OCI-LY1 (cell line): ENCODE results near the gene C9orf43.

Experiments used
- H2AFZ ChIP-seq: fragments of 200-600 bp; sonication (generic), shearing (Covaris generic); 2 replicates; pipeline ENCODE4 v1.6.0; 2014; ENCODE audit warnings: antibody characterized with exemption, mild to moderate bottlenecking, low read length
- H3F3A ChIP-seq: fragments of 200-600 bp; sonication (generic), shearing (Covaris generic); 2 replicates; pipeline ENCODE4 v1.6.0; 2014; ENCODE audit warnings: mild to moderate bottlenecking, antibody characterized with exemption, low read length, moderate library complexity; ENCODE audit not compliant: insufficient read depth
- H3K27ac ChIP-seq: fragments of 200-600 bp; sonication (generic); 2 replicates; pipeline ENCODE4 v1.5.1; 2014; ENCODE audit warnings: low read length, mixed run types, mild to moderate bottlenecking, low read depth; ENCODE audit not compliant: poor library complexity, severe bottlenecking
- H3K27me3 ChIP-seq: fragments of 200-600 bp; sonication (generic); 2 replicates; pipeline ENCODE4 v1.6.0; 2014; ENCODE audit warnings: antibody characterized with exemption, mild to moderate bottlenecking, low read length, moderate library complexity; ENCODE audit not compliant: insufficient read depth
- H3K36me3 ChIP-seq: fragments of 200-600 bp; sonication (generic); 2 replicates; pipeline ENCODE4 v1.6.1; 2014; ENCODE audit warnings: mild to moderate bottlenecking, antibody characterized with exemption, low read length, moderate library complexity, mixed read lengths; ENCODE audit not compliant: insufficient read depth
- H3K4me1 ChIP-seq: fragments of 200-600 bp; sonication (generic); 2 replicates; pipeline ENCODE4 v1.5.1; 2014; ENCODE audit warnings: mild to moderate bottlenecking, low read length, moderate library complexity; ENCODE audit not compliant: insufficient read depth, severe bottlenecking
- H3K4me2 ChIP-seq: fragments of 200-600 bp; sonication (generic), shearing (Covaris generic); 2 replicates; pipeline ENCODE4 v1.6.1; 2014; ENCODE audit warnings: low read length
- H3K4me3 ChIP-seq: fragments of 200-600 bp; sonication (generic); 2 replicates; pipeline ENCODE4 v1.5.1; 2014; ENCODE audit warnings: low read length, low read depth, mild to moderate bottlenecking, mixed read lengths; ENCODE audit not compliant: poor library complexity, severe bottlenecking
- H3K79me2 ChIP-seq: fragments of 200-600 bp; shearing (Covaris generic); 2 replicates; pipeline ENCODE4 v1.6.1; 2016; ENCODE audit warnings: mixed run types, low read length, mixed read lengths; ENCODE audit not compliant: insufficient read depth
- H3K9ac ChIP-seq: fragments of 200-600 bp; sonication (generic), shearing (Covaris generic); 2 replicates; pipeline ENCODE4 v1.6.1; 2014; ENCODE audit warnings: mild to moderate bottlenecking, low read length, mixed read lengths
- H3K9me2 ChIP-seq: fragments of 200-600 bp; sonication (generic), shearing (Covaris generic); 2 replicates; pipeline ENCODE4 v1.6.1; 2014; ENCODE audit warnings: low read depth, mild to moderate bottlenecking, low read length, mixed read lengths
- H3K9me3 ChIP-seq: fragments of 200-600 bp; shearing (Covaris generic); 2 replicates; pipeline ENCODE4 v1.6.1; 2014; ENCODE audit warnings: low read length, mixed read lengths
- H4K20me1 ChIP-seq: fragments of 200-600 bp; sonication (generic), shearing (Covaris generic); 2 replicates; pipeline ENCODE4 v1.6.0; 2016; ENCODE audit warnings: mild to moderate bottlenecking, low read length; ENCODE audit not compliant: insufficient read depth
- CTCF ChIP-seq: fragments of 200-600 bp; sonication (generic), shearing (Covaris generic); IDR thresholded peaks from 2 replicates; pipeline ENCODE4 v1.5.1; 2017; ENCODE audit warnings: mild to moderate bottlenecking, antibody characterized with exemption, low read length, moderate library complexity, mixed read lengths
- EZH2 ChIP-seq: fragments of 200-600 bp; sonication (generic), shearing (Covaris generic); IDR thresholded peaks from 2 replicates; pipeline ENCODE4 v1.8.0; 2017; ENCODE audit warnings: borderline replicate concordance, mixed run types, mild to moderate bottlenecking, antibody characterized with exemption, low read length, moderate library complexity, mixed read lengths

The C9orf43 gene

DNA sequence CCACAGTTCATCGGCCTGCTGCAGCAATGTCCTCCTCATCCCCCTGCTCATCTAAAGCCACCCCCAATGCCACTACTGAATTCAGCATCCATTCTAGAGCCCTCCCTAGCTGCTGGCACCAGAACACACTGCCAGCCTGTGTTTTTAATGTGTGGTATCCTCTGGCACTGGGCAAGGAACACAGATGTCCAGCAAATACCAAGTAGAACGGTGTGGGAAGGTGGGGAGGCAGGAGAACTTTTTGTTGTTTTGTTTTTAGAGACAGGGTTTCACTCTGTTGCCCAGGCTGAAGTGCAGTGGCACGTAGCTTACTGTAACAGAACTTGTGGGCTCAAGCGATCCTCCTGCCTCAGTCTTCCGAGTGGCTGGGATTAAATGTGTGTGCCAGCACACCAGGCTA is 38.5 kb upstream of the C9orf43 start:
- H3K27me3 ChIP-seq = no peaks in the 10 kb centered on the region
- no peak overlapping the region for H3K9ac ChIP-seq

GRCh38 chr9:113373256-113373655 is 37.3 kb upstream of the C9orf43 start:
- Histone ChIP-seq H3K27ac (no peak overlapping the region), H3K9ac (no peak overlapping the region), H4K20me1 (no peaks in the 10 kb centered on the region), H3F3A (no peaks in the 10 kb centered on the region), H3K4me1 (peaks cover 12% of the 10 kb centered on the region), H3K36me3 (peaks cover 36% of the 10 kb centered on the region), H3K4me3 (no peak overlapping the region), H3K4me2 (no peak overlapping the region), H3K9me2 (no peaks in the 10 kb centered on the region), H2AFZ (no peak overlapping the region), H3K9me3 (no peaks in the 10 kb centered on the region), H3K79me2 (no peaks in the 10 kb centered on the region), H3K27me3 (no peaks in the 10 kb centered on the region)
- TF ChIP-seq CTCF (no peak), EZH2 (no peak)

More for the DNA sequence above, 38.5 kb upstream of the C9orf43 start:
- Histone ChIP-seq H3K9me2 (no peaks in the 10 kb centered on the region), H4K20me1 (no peaks in the 10 kb centered on the region), H3K4me1 (peaks cover 9% of the 10 kb centered on the region), H3K4me2 (no peak overlapping the region), H3K27ac (no peak overlapping the region), H3K9me3 (no peaks in the 10 kb centered on the region), H3K36me3 (peaks cover 36% of the 10 kb centered on the region), H3F3A (no peaks in the 10 kb centered on the region), H2AFZ (no peak overlapping the region), H3K4me3 (no peak overlapping the region), H3K79me2 (no peaks in the 10 kb centered on the region)
- TF ChIP-seq EZH2 (no peak), CTCF (no peak)

DNA sequence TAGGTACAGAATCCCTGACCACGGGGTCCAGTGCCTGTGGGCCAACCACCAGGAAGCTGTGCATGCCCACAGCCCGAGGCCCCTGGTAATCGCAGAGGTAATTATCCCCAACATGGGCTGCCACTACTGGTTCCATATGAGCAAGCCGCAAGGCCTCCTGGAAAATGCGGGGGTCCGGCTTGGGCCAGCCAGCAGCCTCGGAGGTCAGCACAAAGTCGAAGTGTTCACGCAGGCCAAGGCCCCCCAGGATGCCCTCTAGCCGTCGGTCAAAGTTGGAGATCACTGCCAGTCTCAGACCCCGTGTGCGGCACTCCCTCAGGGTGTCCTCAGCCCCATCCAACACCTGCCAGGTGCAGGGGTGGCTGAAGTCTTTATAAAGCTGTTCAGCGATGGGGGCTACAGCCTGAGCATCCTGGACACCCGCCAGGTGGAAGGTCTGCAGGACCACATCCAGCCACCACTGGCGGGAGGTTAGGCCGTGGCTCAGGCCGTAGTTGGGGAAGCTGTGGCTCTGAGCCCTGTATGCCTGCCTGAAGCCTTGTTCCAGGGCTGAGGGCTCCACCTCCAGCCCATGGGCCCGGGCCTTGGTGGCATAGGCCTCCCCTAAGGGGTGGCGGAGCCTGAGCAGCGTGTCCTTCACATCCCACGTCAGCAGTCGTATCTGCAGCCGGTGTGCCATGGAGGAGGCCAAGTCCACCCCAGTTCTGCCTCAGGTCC is 36.7 kb upstream of the C9orf43 start:
- Histone ChIP-seq H3K9me2 (no peaks in the 10 kb centered on the region), H2AFZ (no peak overlapping the region), H3K36me3 (peaks cover 33% of the 10 kb centered on the region), H3K9ac (no peak overlapping the region), H3K27me3 (no peaks in the 10 kb centered on the region), H3K4me2 (no peak overlapping the region), H3K4me3 (no peak overlapping the region), H4K20me1 (no peaks in the 10 kb centered on the region), H3F3A (no peaks in the 10 kb centered on the region), H3K9me3 (no peaks in the 10 kb centered on the region), H3K79me2 (no peaks in the 10 kb centered on the region), H3K27ac (no peak overlapping the region), H3K4me1 (peaks cover 12% of the 10 kb centered on the region)
- TF ChIP-seq EZH2 (no peak), CTCF (no peak)
